Bronchial epithelial cell (primary cell): ENCODE data around the gene HIVEP1. TPM values are rescaled to one million over a fixed set of nuclear protein-coding genes. Genes with fewer than 3 reads are reported as not detected.

Source experiments
- DNase-seq: peaks from one replicate; pipeline ENCODE4 v3.0.0-alpha.2; 2010; ENCODE audit warnings: low read depth
- FAIRE-seq: peaks from 2 replicates; lab custom pipeline; 2011; peaks lifted over from hg19 to GRCh38; lab: Jason Lieb, UNC
- H3K27me3 ChIP-seq: 2 replicates; pipeline ENCODE4 v1.5.1; 2011; ENCODE audit warnings: low read length; ENCODE audit not compliant: control insufficient read depth, insufficient read depth
- H3K36me3 ChIP-seq: 2 replicates; pipeline ENCODE4 v1.5.1; 2011; ENCODE audit warnings: low read length; ENCODE audit not compliant: control insufficient read depth, insufficient read depth
- H3K4me3 ChIP-seq: 2 replicates; pipeline ENCODE4 v1.5.1; 2011; ENCODE audit warnings: mild to moderate bottlenecking, low read depth, low read length, control low read depth
- total RNA-seq: library from RNA; depleted of rRNA; stranded (reverse); fragments of >200 nt; gene quantifications from 2 replicates; pipeline ENCODE4 v1.2.1, GENCODE V29; 2014
- TF ChIP-seq, protein P1 (sequence below): IDR thresholded peaks from 2 replicates; pipeline ENCODE4 v1.5.1; 2011; ENCODE audit warnings: mild to moderate bottlenecking, moderate library complexity, low read length, control low read depth, inconsistent platforms; ENCODE audit not compliant: insufficient read depth, severe bottlenecking

HIVEP1 gene
- total RNA-seq, 1 donor from 2014 or later: 6.8 TPM

DNA sequence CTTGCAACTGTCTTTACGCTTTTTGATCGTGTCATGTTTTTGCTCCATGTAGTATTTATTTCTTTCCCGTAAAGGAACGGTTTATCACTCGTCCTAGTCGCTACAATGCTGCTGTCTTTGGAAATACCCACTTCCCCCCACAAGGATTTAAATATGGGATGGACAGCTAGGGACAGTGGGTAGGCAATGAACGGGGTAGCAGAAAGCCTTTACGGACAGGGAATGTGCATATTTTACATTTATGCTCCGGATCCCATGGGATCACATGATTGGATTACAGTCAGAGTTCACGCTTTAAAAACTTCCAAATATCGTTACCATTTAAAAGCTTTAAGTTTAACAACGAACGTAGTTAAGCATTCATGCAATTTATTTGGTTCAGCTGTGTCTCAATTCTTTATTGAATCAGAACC is 1.2 kb downstream of the HIVEP1 start:
- TF ChIP-seq, protein P1, sequence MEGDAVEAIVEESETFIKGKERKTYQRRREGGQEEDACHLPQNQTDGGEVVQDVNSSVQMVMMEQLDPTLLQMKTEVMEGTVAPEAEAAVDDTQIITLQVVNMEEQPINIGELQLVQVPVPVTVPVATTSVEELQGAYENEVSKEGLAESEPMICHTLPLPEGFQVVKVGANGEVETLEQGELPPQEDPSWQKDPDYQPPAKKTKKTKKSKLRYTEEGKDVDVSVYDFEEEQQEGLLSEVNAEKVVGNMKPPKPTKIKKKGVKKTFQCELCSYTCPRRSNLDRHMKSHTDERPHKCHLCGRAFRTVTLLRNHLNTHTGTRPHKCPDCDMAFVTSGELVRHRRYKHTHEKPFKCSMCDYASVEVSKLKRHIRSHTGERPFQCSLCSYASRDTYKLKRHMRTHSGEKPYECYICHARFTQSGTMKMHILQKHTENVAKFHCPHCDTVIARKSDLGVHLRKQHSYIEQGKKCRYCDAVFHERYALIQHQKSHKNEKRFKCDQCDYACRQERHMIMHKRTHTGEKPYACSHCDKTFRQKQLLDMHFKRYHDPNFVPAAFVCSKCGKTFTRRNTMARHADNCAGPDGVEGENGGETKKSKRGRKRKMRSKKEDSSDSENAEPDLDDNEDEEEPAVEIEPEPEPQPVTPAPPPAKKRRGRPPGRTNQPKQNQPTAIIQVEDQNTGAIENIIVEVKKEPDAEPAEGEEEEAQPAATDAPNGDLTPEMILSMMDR: no peak
- FAIRE-seq (no peak), DNase-seq (no peak)
- no peaks in the 10 kb centered on the region for H3K27me3 ChIP-seq
- peaks cover 9% of the 10 kb centered on the region for H3K36me3 ChIP-seq
- H3K4me3 ChIP-seq: peak overlapping the region; percentile 86

DNA sequence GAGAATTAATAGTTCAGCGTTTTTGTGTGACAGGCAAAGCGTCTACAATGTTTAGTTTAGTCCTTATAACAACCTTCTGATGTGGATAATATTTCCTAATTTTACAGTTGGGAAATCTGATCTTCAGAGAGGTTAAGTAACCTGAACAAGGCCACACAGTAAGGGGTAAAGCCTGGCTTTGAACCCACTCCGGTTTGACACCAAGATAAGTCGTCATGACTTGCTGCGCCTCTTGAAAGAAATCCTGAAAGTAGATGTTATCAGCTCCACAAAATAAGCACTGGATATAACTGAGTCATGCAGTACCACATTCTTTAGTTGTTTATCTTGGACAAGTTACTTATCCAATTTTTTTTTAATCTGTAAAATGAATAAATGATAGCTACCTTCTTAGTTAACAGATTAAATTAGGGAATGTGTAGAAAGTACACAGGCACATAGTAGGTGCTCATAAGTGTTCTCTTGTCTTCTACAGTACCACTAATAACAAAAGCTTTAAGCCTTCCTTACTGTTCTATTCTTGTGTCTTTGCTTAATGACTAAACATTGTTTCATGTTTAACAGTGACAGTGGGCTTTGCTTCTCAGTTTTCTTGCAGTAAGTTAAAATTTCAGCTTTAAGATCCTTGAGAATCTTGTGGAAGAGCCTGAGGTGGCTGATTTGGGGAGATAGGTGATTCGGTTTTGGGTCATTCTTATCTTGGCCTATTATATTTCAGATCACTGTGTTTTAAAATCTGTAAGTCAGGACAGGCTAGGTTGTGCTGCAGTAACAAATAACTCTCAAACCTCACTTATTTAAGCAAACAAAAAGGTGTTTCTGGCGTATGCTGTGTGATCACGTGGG is 2.1 kb downstream of the HIVEP1 start:
- no peak overlapping the region for H3K4me3 ChIP-seq
- peaks cover 9% of the 10 kb centered on the region for H3K36me3 ChIP-seq
- no peaks in the 10 kb centered on the region for H3K27me3 ChIP-seq
- FAIRE-seq (no peak), DNase-seq (peak; percentile 82)
- TF ChIP-seq, protein P1: no peak

DNA sequence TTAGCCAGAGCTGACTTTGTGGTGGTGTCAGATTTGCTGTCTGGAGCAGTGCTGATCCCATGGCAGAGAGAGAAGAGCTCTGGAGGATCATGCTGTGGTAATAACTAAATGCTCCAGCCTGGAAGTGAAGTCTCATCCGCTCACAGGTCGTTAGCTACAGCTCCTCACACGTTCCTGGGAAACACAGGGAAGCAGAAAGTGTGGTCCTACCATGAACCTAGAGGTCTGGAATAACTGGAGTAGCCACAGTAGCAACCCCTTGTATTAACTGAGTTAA is 2.7 kb downstream of the HIVEP1 start:
- H3K27me3 ChIP-seq: no peaks in the 10 kb centered on the region
- TF ChIP-seq, protein P1: no peak
- no peak for FAIRE-seq
- H3K4me3 ChIP-seq: no peak overlapping the region
- DNase-seq: no peak
- peaks cover 9% of the 10 kb centered on the region for H3K36me3 ChIP-seq

DNA sequence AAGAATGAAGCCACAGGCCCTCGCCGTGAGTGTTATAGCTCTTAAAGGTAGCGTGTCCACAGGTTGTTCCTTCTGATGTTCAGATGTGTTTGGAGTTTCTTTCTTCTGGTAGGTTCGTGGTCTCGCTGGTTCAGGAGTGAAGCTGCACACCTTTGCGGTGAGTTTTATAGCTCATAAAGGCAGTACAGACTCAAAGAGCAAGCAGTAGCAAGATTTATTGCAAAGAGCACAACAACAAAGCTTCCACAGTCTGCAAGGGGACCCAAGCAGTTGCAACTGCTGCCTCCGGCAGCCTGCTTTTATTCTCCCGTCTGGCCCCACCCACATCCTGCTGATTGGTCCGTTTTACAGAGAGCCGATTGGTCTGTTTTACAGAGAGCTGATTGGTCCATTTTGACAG is 5.2 kb downstream of the HIVEP1 start:
- DNase-seq: no peak
- Histone ChIP-seq H3K4me3 (no peak overlapping the region), H3K36me3 (peaks cover 12% of the 10 kb centered on the region), H3K27me3 (no peaks in the 10 kb centered on the region)
- TF ChIP-seq, protein P1: no peak
- FAIRE-seq: no peak

DNA sequence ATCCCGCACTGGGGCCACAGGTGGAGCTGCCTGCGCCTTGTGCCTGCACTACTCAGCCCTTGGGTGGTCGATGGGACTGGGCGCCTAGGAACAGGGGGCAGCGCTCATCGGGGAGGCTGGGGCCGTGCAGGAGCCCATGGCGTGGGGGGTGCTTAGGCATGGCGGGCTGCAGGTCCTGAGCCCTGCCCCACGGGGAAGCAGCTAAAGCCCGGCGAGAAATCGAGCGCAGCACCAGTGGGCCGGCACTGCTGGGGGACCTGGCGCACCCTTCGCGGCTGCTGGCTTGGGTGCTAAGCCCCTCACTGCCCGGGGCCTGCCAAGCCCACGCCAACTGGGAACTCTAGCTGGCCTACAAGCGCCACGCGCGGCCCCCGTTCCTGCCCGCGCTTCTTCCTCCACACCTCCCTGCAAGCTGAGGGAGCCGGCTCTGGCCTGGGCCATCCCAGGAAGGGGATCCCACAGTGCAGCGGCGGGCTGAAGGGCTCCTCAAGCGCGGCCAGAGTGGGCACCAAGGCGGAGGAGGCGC is 5.8 kb downstream of the HIVEP1 start:
- peaks cover 12% of the 10 kb centered on the region for H3K36me3 ChIP-seq
- H3K4me3 ChIP-seq: no peak overlapping the region
- no peak for FAIRE-seq
- TF ChIP-seq, protein P1: no peak
- H3K27me3 ChIP-seq: no peaks in the 10 kb centered on the region
- no peak for DNase-seq
